NCI-H2196 (cell line): ENCODE measurements around the gene CREB5.
"Not testable (repeated sequence)": the region's sequence is repeated elsewhere in the genome, so short reads cannot be mapped to it uniquely, and the experiment has no call there.

Experiments used
- DNase-seq: peaks from one replicate; lab custom pipeline; 2025; ENCODE audit not compliant: unreplicated experiment; lab: John Stamatoyannopoulos, UW

CREB5 gene

DNA sequence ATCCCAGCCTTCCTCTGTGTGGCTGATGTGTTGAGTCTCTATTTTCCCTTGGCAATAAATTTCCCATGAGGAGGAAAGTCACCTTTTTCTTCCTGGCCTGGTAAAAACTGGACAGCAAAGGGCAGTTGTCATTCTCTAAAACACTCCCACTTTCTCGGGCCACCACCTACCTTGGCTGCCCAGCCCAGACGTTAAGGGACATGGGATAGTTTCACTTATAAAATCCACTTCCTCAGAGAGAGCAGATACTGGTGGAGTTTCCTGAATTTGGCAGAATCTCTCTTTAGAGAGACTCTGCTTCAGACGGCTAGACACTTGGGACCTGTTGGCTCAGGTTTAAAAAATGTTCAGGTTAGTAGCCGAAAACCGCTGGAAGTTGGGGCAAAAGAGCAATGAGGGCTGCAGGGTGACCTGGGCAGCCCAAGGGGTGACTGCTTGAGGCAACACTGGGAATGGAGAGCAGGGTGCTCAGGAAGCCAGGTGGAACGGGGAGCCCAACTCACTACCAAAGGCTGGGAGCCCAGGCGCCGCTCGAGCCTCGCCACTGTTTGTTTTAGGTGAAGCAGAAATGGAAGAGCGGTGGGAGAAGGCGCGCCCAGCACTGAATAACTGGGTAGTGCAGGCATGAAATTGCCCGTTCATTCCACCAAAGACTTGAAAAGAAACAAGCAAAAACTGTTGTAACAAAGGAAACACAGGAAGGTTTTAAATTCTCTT is 359.7 kb downstream of the CREB5 start:
- DNase-seq: no peak

- no peak for DNase-seq
Observed at GRCh38 chr7:28773423-28774145, 361.3 kb downstream of the CREB5 start.

DNA sequence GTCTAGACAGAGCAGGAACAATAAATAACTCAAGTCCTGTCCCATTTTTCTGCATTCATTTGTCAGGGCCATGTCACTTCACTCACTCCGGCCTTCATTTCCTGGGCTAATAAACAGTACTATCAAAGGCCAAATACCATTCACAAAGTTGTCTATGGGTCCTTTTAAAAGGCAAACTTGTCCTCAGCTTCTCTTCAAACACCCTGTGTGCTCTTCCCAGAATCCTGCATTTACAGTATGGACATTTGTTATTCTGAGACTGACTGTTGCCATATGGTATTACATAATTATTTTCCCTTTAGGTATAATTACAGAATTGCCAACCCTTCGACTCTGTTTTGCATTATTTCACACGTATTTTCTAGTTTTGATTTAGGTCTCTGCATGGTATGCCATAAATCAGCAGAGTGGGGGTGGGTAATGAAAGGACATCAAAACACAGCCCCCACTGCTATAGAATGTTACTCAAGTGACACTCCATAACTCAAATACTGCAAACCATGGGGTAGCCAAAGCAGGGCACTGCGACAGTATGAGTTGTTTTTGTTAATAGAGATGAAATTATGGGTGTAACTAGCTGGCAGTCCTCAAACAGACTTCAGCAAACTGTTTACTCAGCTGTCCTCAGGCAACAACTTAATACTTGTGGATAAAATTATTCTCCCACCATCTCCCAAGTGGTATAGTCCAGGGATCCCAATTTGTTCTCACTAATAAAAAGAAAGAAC is 362.1 kb downstream of the CREB5 start:
- no peak for DNase-seq

- no peak for DNase-seq
Observed at GRCh38 chr7:28776463-28777157, 364.3 kb downstream of the CREB5 start.

DNA sequence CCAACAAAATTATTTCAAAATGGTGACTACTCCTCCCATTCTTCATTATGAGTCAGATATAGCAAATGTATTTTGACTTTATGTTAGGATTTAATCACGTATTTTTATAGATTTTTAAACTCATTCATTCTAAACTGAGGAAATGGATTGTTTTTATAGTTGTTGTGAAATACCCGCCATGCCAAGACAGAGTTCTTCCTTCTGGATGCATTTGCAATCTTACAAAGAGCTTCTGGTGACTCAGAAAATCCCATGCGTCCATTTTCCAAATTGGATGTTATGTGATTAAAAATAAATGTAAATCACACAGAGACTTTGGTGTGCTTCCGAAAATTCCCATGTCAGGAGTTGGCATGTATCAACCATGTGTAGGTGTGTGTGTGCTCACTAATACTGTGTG is 366.5 kb downstream of the CREB5 start:
- no peak for DNase-seq

- DNase-seq: no peak
Observed at GRCh38 chr7:28779954-28780353, 367.6 kb downstream of the CREB5 start.

GRCh38 chr7:28782362-28782761 is 370.0 kb downstream of the CREB5 start:
- DNase-seq: no peak

GRCh38 chr7:28784171-28784902 is 372.0 kb downstream of the CREB5 start:
- DNase-seq: no peak

- DNase-seq: no peak
Observed at GRCh38 chr7:28785041-28785995, 373.0 kb downstream of the CREB5 start.

DNA sequence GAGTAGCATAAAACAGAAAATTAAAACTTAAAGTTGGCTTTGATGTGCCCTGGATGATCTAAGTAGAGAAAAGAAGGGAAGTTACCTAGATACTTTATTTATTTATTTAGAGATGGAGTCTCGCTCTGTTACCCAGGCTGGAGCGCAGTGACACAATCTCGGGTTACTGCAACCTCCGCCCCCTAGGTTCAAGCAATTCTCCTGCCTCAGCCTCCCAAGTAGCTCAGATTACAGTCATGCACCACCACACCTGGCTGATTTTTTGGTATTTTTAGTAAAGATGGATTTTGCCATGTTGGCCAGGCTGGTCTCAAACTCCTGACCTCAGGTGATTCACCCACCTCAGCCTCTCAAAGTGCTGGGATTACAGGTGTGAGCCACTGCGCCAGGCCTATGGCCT is 373.8 kb downstream of the CREB5 start:
- not testable (repeated sequence) for DNase-seq

GRCh38 chr7:28787106-28787505 is 374.8 kb downstream of the CREB5 start:
- DNase-seq: no peak

- DNase-seq: no peak
Observed at GRCh38 chr7:28790467-28790866, 378.1 kb downstream of the CREB5 start.

DNA sequence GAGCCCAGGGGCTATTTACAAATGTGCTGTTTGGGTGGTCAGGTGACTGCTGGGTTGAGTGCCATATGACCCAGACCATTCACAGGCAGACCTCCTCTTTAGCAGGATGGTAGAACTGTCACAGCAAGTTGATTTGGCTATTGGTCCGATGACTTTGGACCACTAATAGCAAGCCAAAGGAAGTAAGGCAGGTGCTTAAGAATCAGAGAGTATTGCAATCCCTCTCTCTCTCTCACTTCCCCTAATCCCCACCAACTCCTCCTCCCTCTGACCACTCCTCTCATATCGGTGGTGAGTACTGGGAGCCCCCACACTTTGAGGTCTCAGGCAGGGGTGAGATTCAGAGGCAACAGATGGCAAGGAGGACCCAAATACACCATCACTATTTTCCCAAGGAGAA is 380.5 kb downstream of the CREB5 start:
- no peak for DNase-seq

- no peak for DNase-seq
Observed at GRCh38 chr7:28793381-28794085, 381.2 kb downstream of the CREB5 start.

GRCh38 chr7:28798274-28798673 is 386.0 kb downstream of the CREB5 start:
- DNase-seq: no peak

DNA sequence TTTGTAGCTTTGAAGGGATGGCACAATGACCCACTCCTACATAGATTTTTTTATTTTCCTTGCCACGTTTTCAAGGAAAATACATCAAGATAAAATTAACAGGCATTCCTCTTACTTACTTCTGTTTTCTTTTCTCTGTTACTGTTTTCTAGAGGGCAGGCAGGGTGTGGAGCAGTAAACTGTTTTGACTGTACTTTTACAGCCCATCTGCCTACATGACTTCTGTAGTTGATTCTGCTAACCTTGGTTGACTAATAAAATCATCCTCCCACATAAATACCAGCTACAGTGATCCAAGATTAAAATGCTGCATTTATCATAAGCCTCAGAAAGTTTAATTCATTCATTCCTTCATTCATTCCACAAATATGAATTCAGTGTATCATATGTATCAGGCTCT is 387.3 kb downstream of the CREB5 start:
- no peak for DNase-seq

GRCh38 chr7:28800150-28800549 is 387.8 kb downstream of the CREB5 start:
- no peak for DNase-seq

DNA sequence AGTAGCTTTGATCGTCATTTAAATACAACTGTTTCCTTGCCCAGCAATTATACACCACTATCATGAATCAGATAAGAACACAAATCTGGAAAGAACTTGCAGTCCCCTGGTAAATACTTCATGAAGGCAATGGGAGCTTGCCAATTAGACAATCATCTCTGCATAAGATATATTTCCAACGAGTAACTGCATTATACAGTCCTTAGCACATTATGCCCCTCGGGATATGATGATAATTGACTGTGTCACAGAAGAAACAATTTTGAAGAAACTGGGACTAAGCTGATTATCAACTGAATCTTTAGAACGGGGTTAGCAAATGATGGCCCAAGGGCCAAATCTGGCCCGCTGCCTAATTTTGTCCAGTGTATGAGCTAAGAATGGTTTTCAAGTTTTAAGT is 390.1 kb downstream of the CREB5 start:
- DNase-seq: no peak

GRCh38 chr7:28804157-28804556 is 391.8 kb downstream of the CREB5 start:
- no peak for DNase-seq
